Measurements from ENCODE around the gene CPAMD8. TPM values are rescaled to one million over a fixed set of nuclear protein-coding genes. Genes with fewer than 3 reads are reported as not detected.

CPAMD8 gene
- total and polyA plus RNA-seq, 12 donors: 3.1 to 33.7 (median 9.2) TPM

DNA sequence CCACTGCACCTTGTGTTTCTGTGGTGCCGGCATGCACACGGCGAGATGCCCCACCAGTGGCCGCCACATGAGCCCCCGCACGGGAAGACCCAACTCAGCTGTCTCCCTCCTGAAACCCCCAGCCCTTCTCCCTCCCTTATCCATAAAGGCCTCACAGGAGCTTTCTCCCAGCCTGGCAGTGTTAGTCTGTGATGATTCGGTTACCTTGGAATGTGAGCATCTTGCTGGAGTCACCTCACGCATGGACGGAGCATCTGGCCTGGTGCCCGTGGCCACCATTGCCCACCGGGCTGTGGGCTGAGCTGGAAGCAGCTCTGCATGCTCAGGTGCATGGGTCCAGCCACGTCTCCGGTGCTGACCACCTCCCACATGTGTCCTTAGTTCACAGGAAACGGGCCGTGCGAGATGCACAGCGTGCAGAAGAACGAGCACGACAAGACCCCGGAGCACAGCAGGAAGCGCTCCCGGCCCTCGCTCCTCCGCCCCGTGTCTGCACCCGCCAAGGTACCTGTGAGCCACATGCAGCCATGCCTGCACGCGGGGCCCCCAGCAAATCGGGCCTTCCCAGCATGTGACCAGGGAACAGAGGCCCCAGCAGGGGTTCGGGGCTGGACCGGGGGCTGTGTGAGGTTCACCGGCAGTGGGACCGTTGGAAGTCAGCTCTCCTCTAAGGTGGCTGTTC is 175.4 kb downstream of the CPAMD8 start:
- no peak for TF ChIP-seq CTCF (IDR thresholded peaks at IDR 0.05)
- no peak for TF ChIP-seq POLR2A (IDR thresholded peaks at IDR 0.05)
- 92 to 96% (median 94%) methylated on average over 27 to 33 of the region's 33 CpGs for WGBS, 4 donors
- no peaks in the 10 kb centered on the region for H3K27me3 ChIP-seq
- no peaks in the 10 kb centered on the region for H3K9me3 ChIP-seq (replicated peaks in 1 of 3)
- peaks cover 0 to 88% of the 10 kb centered on the region in 2 donors for H3K36me3 ChIP-seq (replicated peaks in 1 of 2)
- H3K4me1 ChIP-seq (replicated peaks in 1 of 2): no peaks in the 10 kb centered on the region
- DNase-seq: no peak
- no peak overlapping the region for H3K27ac ChIP-seq
- H3K4me3 ChIP-seq: no peak overlapping the region
- intact Hi-C loops (cut with DNase I): no loop called here

GRCh38 chr19:16850133-16850532 is 176.5 kb downstream of the CPAMD8 start:
- no peak overlapping the region for H3K4me3 ChIP-seq
- no peak for DNase-seq
- intact Hi-C loops (cut with DNase I): no loop called here
- WGBS, 4 donors: 95 to 99% (median 97%) methylated on average over 4 of the region's 4 CpGs
- H3K36me3 ChIP-seq (replicated peaks in 1 of 2): peaks cover 0 to 94% of the 10 kb centered on the region in 2 donors
- H3K27ac ChIP-seq: no peak overlapping the region
- no peaks in the 10 kb centered on the region for H3K9me3 ChIP-seq (replicated peaks in 1 of 3)
- H3K4me1 ChIP-seq (replicated peaks in 1 of 2): no peaks in the 10 kb centered on the region
- no peaks in the 10 kb centered on the region for H3K27me3 ChIP-seq
- TF ChIP-seq POLR2A (IDR thresholded peaks at IDR 0.05) (no peak), CTCF (IDR thresholded peaks at IDR 0.05) (no peak)

DNA sequence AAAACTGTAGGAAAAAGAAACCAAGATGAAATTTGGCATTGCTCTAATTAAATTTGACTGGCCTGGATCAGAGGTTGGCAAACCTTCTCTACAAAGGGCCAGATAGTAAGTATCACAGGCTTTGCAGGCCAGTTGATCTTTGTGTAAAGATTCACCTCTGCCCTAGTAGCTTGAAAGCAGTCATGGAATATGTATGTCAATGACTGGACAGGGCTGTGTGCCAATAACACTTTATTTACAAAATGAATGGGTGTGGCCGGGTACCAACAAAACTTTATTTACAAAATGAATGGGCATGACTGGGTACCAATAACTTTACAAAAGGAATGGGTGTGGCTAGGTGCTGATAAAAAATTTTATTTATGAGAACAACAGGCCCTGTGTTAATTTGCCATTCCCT is 177.4 kb downstream of the CPAMD8 start:
- H3K9me3 ChIP-seq (replicated peaks in 1 of 3): no peaks in the 10 kb centered on the region
- H3K4me1 ChIP-seq (replicated peaks in 1 of 2): peaks cover 0 to 8% of the 10 kb centered on the region in 2 donors
- TF ChIP-seq CTCF (IDR thresholded peaks at IDR 0.05): no peak
- TF ChIP-seq POLR2A (IDR thresholded peaks at IDR 0.05): no peak
- intact Hi-C loops (cut with DNase I): no loop called here
- H3K27me3 ChIP-seq: no peaks in the 10 kb centered on the region
- H3K36me3 ChIP-seq (replicated peaks in 1 of 2): peaks cover 0 to 87% of the 10 kb centered on the region in 2 donors
- 92 to 100% (median 96%) methylated on average over 1 of the region's 1 CpG for WGBS, 4 donors
- H3K4me3 ChIP-seq: no peak overlapping the region
- H3K27ac ChIP-seq: no peak overlapping the region
- DNase-seq: no peak

DNA sequence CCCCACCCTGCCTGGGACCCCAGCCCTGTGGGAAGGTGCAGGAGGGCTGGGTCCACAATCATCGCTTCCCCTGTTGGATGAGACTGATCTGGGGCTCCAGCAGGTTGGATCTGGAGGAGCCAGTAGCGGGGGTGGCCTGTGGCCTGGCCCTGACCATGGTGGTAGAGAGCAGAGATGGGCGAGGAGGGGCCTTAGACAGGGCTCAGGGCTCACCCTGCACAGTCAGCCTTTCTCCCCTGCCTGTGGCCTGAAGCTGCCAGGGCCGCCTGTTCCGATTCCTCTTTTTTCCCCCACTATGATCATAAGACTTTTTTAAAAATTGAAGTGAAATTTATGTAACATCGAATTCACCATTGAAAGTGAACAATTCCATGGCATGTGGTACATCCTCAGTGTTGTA is 179.2 kb downstream of the CPAMD8 start:
- no peak overlapping the region for H3K27ac ChIP-seq
- DNase-seq: peak in 1 of 7 donors; percentile 23
- H3K4me3 ChIP-seq: no peak overlapping the region
- H3K27me3 ChIP-seq: no peaks in the 10 kb centered on the region
- H3K36me3 ChIP-seq (replicated peaks in 1 of 2): peaks cover 0 to 82% of the 10 kb centered on the region in 2 donors
- H3K9me3 ChIP-seq (replicated peaks in 1 of 3): no peaks in the 10 kb centered on the region
- 86 to 91% (median 89%) methylated on average over 3 to 6 of the region's 6 CpGs for WGBS, 4 donors
- intact Hi-C loops (cut with DNase I): no loop called here
- no peak for TF ChIP-seq CTCF (IDR thresholded peaks at IDR 0.05)
- no peak for TF ChIP-seq POLR2A (IDR thresholded peaks at IDR 0.05)
- peaks cover 0 to 9% of the 10 kb centered on the region in 2 donors for H3K4me1 ChIP-seq (replicated peaks in 1 of 2)

Data from adrenal gland (tissue), 12 donors.